Activated CD4-positive, alpha-beta T cell treated with anti-CD3 and anti-CD28 coated beads for 1 hour (primary cell): ENCODE results near the gene THBS4.

Experiments used
- DNase-seq: peaks from one replicate; pipeline ENCODE4 v3.0.0-alpha.2; 2020

THBS4 gene

GRCh38 chr5:80034962-80035821 is at the start of gene THBS4:
TSS of gene THBS4 (plus strand) at chr5:80035348. CDS start at chr5:80035538, 190 bp downstream.
- DNase-seq, result no peak

DNA sequence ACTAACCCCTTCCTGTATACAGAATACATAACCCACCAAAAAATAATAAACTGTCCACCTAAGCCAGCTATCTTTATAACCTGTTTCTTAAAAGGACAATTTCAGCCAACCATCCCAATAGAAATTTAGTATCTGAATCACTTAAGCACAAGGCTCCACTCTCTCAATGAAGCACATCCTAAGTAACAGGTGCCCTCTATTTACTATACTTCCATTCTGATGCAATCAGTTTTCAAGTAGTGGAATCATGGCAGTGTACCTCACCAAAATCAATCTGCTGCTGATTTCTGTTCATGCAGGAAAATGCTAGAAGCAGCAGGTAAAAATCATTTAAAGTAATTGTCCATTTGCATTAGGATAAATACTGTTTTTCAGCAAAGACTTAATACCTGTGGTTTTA is 48.9 kb upstream of the THBS4 start:
- DNase-seq, result no peak

DNA sequence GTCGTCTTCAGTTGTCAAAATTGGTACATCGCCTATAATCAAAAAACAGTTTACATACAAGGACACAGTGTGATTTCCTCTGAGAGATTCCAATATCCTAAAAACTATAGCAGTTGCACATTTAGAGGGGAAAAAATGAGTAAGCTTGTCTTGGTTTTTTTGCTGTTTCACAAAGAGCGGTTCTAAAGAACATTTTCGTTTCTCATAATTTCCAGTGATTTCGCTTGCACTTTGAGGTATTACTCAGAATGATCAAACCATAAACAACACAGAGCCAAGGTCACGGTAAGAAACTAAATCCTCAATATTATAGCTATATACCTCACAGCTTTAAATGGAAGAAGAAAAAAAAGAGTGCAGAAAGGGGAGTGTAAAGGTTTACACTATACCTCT is 44.9 kb upstream of the THBS4 start:
- no peak for DNase-seq

DNA sequence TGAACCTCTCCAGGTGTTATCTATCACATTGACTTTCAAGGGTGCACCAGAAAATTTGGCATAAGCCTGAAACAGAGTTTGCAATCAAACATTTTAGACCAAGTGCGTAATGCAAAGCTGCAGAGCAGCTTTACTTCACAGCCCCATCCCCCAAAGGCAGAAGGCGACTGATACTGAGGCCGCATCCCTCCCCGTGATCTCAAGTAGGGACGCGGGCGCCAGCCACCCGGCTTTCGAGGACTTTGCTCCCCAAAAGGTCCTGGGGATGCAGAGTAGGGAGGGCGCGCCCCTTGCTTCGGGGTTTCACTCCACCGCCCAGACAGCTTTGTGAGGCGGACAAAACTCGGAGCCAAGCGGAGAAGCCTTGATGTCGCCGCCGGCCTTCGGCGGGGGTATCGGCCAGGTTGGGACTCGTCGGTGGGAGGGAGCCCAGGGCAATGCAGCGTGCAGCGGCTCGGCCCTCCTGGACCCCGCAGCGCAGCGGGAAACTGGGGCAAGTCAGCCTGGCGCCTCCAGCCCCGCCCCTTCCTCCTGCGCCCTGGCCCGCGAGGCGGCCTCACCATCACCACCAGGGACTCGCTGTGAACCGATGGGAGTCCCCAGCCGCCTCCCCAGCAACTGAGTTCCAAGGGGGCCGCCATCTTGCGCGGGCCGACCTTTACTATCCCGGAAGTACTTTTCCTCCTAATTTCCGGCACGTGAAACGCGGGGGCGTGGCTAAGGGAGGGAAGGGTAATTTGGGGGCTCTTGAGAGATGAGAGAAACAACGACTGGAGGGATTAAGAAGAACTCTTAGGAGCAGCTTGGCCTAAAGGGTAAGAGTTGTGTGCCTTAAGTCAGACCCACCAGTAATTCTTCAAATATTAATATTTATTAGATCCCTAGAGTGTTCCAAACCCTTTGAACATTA is 44.3 kb upstream of the THBS4 start, which contains the start of gene MTX3:
Gene MTX3 (minus strand): TSS at position 665 of the 910 bp plus-strand sequence. CDS start 24 bp downstream, at position 641.
- peak; percentile 79 for DNase-seq

DNA sequence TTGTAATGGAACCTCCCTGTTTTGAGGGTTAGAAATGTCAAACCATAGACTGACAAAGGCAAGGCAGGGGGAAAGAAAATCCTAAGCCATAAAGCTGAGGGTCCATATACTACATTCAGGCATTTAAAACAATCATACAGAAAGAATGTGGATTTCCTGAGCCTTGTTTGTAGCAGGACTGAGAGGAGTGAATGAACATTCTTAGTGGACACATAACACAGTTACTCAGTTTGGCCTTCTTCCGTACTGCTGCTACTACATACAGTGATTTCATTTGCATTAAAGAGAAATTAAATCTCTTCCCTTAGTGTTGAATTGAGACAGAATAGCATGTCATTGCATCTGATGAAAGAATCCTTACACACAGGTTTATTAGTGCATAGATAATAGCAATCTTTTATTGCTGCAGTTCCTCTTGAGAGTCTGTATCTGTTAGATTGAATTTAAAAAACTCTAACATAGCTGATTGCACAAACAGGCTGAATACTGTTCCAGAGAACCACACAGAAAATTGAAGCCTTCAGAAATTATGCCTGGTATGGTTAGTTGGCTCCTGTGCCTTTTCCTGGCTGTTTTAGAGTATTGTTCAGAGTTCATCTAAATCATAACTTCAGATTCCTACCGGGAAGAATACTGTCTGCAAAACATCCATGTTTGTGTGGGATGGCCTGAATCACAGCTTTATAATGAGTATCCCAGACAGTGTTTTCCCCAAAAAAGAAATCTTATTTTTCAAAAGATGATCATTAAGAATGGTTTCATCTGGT is 42.1 kb upstream of the THBS4 start:
- no peak for DNase-seq

DNA sequence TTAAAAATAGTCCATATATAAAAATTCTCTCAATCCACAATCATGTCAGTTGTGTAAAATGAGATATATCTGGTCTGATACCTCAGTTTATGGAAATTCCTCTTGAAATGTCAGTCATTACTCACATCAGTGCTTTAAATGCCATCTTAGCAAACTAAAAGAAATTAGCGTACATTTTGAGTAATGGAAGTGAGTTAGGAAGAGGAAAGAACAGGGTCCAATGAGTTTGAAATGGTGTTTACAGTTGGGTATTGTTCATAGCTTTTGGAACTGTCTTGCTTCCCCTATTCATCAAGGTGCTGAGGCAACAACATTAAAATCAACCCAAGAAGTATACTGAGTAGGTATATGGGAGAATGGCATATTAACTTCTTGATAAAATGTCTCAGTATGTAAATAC is 35.4 kb upstream of the THBS4 start:
- no peak for DNase-seq

DNA sequence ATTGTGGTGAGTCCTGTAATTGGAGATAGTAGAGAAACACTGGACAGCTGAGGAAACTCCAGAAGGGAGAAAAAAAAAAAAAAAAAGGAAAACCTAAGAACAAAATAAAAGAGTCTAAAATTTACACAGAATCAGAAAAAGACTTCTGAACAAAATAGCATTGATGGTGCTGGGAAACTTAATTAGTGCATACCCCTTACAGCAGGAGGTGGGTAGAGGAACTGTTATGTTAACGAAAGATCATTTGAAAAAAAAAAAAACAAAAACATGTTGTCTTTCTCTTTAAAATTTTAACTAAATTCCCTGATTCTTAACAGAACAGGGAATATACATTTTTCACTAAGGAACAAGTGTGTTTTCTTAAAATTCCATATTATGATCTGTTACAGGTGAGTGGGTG is 32.5 kb upstream of the THBS4 start:
- no peak for DNase-seq

DNA sequence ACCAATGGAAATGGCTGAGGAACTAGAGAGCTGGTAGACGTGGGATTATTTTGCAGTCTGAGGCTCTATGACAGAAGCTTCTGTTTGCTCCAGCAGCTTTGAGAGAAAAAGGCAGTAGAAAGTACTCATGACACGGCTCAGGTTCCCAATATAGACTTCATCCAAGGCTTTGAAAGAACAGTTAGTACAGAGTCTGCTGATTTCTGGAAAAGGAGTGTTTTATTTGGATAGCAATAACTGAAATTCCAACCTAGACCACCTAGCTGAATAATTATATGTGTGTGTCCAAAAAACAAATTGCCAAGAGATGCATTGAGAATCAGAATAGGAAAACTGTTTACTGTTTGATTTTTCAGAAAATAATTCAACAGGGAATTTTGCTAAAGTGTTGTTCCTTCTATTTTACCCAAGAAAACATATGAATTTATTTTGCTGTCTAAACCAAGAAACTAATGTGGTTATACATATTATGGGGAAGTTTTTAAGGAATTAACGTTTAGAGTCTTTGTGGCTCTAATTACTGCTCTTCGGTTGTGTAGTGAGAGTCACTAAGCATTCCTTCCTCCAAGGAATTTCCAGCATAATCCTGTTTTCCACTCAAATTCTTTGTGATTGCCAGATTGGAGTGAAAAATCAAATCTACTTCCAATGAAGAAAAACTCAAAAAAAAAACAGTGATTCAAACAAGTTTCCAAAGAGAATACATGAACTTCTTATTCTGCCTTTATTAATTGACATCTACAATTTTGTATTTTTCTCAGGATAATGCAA is 26.0 kb upstream of the THBS4 start:
- no peak for DNase-seq

DNA sequence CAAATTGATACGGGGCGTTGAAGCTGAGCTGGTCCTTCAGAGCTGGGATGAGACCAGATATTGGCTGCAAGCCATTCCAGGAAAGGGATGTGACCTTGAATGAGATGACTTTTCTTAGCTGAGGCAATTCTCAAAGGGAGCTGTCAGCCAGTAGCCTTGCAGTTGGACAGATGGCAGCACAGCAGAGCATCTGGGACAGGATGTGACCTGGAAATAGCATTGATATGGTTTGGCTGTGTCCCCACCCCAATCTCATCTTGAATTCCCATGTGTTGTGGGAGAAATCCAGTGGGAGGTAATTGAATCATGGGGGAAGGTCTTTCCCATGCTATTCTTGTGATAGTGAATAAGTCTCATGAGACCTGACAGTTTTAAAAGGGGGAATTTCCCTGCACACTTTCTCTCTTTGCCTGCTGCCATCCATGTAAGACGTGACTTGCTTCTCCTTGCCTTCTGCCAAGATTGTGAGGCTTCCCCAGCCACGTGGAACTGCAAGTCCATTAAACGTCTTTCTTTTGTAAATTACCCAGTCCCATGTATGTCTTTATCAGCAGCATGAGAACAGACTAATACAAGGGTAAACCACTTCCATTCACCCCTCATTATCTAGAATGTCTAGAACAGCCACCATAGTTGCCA is 24.3 kb upstream of the THBS4 start:
- DNase-seq, result no peak

DNA sequence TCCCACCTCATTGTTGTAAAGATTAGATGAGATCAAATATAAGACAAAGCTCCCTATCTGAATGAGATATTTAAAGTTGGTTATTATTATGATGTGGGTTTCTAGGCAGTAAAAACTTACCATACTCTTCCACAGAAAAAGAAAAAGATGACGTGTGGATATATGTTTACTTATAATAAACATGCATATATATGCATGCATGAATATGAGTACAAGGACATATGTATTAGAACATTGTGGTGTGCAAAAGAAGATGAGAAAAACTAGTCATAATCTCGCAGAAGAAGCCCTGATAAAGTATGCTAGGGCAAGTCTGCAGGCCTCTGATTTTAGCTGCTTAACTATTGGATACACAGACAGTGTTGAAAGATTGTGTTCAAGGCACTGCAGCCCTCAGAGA is 10.1 kb upstream of the THBS4 start:
- DNase-seq, result no peak

DNA sequence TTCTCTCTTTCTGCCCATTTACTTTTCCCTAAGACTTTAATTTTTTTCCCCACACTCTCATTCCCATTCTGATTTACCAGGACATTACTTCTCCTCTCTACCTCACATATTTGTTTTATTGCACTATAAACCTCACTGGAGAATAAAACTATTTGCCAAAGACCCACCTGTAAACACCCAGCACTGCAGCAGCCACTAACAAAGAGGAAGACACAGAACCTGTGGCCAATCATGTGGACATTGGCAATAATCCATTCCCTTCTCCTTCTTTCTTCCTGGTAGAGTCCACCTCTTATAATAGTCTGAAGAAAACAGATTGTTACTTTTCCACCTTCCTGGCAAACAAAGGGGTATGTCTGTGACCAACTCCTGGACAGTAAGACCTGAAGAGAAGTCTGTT is 8.3 kb upstream of the THBS4 start:
- DNase-seq, result no peak

GRCh38 chr5:80031109-80031508 is 4.0 kb upstream of the THBS4 start:
- no peak for DNase-seq

DNA sequence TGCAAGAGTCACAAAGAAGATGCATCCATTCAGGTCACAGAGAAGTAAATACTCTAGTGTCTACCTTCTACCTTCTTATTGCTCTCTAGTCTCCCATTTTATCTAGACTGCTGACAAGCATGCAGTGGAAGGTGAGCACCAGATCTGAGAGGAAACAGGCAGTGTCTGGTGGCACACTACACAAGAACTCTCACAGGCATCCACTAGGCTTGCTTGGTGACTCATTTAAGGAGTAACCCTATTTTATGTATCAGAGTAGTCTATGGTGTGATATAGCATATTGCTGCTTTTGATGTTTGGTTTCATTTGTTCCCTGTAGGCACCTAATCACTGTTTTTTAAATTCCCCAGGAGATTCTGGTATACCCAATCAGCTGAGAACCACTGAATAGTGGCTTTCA is 1.6 kb upstream of the THBS4 start:
- DNase-seq, result no peak

DNA sequence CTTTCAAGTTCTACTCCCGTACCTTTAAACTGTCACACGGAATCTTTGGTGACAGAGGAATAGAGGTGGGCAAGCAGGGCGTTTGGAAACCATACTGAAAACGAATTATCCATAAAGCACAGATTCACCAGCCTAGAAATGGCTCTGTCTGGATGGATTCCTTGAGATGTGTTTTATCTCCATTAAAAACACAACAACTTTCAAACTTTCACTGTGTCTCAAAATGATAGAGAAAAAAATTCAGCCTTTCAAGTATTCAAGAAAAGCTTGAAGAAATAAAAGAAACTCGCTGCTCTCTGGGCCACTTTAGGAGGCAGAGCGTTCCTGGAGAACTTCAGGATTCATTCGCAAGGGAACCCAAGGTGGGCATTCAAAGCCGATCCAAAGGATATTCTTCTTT is 589 bp upstream of the THBS4 start:
- DNase-seq, result no peak

DNA sequence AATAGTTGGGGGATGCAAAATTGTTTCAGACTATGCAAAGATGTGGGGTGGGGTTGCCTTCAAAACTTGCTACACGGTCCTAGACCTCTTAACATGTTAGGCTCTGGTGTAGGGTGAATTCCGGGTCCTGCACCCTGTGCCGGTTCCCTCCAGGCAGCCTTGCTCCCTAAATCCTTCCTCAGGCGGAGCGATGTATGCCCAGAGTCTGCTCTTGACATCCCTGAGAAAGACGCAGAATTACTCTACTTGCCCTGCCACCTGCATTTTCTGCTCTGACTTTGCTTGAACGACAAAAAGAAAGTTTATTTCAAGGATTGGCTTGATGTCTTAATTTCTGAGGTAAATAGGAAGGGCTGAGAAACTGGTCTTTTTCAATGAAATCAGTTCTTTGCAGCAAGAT is 691 bp downstream of the THBS4 start:
- DNase-seq, result no peak

- DNase-seq, result no peak
Observed at GRCh38 chr5:80036615-80037014, 1.5 kb downstream of the THBS4 start.

- DNase-seq, result no peak
Observed at GRCh38 chr5:80037366-80037765, 2.2 kb downstream of the THBS4 start.

DNA sequence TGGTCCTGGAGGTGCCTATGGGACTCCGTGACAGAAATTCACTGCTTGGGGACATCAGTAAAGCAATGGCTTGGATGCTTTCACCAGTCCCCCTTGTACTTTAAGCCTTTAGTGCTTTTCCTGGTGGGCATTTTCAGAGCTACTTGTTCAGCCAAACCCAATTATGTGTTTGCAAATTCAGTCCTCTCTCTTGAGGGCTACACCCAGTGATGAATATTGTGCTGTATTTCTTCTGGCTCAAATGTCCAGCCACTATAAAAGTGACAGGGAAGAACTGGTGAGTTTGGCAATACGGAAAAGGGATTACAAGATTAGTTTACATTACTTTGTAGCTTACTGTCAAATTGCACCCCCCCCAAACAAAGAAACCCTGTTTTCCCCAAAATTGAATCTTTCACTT is 4.5 kb downstream of the THBS4 start:
- DNase-seq, result no peak

DNA sequence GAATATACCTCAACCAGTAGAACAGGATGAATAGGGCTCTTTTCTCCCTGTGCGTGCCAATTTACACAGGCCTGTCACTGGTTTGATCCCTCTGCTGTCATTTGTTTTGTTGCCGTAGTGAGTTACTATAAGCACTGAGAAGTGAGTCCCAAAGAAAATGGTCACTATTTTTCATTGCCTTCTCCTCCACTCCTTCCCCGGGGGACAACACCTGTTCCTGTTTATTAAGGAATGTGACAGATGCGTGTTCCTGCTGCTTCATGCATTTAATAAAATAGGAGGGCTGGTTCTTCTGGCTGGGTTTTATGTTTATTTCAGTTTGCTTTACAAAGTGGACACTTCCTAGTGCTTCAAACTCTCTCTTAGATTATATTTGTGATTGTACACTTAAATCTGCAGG is 6.4 kb downstream of the THBS4 start:
- no peak for DNase-seq

GRCh38 chr5:80042330-80042729 is 7.2 kb downstream of the THBS4 start:
- no peak for DNase-seq

- DNase-seq, result no peak
Observed at GRCh38 chr5:80043187-80043586, 8.0 kb downstream of the THBS4 start.
